Fibroblast of skin of left quadriceps (primary cell): ENCODE measurements around the gene FMO4.
"Not testable (repeated sequence)": the region's sequence is repeated elsewhere in the genome, so short reads cannot be mapped to it uniquely, and the experiment has no call there.

Source experiments
- DNase-seq, 2 experiments: peaks; one replicate each; pipeline ENCODE4 v3.0.0-alpha.2; 2013; ENCODE audit warnings: low read depth in 2 of 2

The FMO4 gene

GRCh38 chr1:171390740-171391139 lies 76.8 kb downstream of the FMO4 start:
- DNase-seq = not testable (repeated sequence)
